Measurements from ENCODE around the gene HUNK. TPM values are rescaled to one million over a fixed set of nuclear protein-coding genes. Genes with fewer than 3 reads are reported as not detected.
A peak's percentile ranks its signal among the peaks of the same experiment; 100 is the strongest.

Gene HUNK
- total RNA-seq, 1 donor from 2014 or later: 44.0 TPM

DNA sequence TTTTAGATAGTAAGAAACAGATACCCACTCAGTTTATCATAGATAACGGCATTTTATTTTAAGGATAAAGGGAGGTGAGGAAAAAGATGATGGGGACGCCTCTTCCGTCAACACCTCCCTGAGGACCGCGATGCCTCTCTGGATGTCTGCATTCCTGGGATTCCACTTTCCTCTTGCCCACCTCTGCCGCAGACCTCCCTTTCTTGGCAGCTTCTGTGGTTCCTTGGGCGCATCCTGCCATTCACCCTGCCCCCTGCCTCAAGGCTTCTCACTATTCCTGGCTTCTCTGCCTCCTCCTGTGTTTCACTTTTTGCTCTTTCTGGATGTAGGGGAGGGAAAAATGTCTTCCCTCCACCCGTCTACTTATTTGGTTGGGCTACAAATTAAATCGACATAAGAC, 19.9 kb downstream of the HUNK start:
- TF ChIP-seq, protein P1, sequence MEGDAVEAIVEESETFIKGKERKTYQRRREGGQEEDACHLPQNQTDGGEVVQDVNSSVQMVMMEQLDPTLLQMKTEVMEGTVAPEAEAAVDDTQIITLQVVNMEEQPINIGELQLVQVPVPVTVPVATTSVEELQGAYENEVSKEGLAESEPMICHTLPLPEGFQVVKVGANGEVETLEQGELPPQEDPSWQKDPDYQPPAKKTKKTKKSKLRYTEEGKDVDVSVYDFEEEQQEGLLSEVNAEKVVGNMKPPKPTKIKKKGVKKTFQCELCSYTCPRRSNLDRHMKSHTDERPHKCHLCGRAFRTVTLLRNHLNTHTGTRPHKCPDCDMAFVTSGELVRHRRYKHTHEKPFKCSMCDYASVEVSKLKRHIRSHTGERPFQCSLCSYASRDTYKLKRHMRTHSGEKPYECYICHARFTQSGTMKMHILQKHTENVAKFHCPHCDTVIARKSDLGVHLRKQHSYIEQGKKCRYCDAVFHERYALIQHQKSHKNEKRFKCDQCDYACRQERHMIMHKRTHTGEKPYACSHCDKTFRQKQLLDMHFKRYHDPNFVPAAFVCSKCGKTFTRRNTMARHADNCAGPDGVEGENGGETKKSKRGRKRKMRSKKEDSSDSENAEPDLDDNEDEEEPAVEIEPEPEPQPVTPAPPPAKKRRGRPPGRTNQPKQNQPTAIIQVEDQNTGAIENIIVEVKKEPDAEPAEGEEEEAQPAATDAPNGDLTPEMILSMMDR (conservative IDR thresholded peaks at IDR 0.05): no peak
- no peaks in the 10 kb centered on the region for H3K27me3 Mint-ChIP-seq
- H3K9me3 Mint-ChIP-seq: no peaks in the 10 kb centered on the region
- DNase-seq (ENCODE audit: extremely low spot score, unreplicated experiment): no peak
- H3K4me1 Mint-ChIP-seq (ENCODE audit: unreplicated experiment): peaks cover 55% of the 10 kb centered on the region
- peaks cover 13% of the 10 kb centered on the region for H3K36me3 Mint-ChIP-seq
- no peak overlapping the region for H3K27ac Mint-ChIP-seq
- no peak overlapping the region for H3K4me3 Mint-ChIP-seq

DNA sequence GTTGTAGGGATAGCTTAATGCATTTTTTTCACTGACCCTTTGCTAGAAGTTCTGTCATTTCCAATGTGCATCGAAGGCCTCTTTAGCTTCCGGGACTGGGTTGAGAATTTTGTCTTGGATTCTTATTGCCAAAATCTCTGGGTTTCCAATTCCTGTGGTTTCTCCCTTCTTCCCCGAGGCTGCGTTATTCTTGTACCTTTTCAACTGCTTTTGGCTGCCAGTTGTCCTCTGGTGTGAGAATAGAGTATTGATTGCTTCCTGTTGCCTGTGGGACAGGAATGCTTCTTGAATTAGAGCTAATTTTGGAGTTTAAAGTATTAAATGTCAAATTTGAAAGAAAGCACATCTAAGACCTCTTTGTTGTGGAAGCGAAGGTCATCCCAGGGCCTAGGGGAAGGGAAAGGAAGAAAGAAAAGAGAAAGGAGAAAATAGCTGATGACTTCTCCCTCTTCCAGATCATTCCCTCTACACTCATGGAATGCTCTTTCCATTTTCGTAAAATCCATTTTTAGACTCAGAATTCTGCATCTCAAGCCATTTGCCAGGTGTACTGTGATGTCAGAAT, 21.1 kb downstream of the HUNK start:
- H3K4me1 Mint-ChIP-seq (ENCODE audit: unreplicated experiment): peaks cover 53% of the 10 kb centered on the region

DNA sequence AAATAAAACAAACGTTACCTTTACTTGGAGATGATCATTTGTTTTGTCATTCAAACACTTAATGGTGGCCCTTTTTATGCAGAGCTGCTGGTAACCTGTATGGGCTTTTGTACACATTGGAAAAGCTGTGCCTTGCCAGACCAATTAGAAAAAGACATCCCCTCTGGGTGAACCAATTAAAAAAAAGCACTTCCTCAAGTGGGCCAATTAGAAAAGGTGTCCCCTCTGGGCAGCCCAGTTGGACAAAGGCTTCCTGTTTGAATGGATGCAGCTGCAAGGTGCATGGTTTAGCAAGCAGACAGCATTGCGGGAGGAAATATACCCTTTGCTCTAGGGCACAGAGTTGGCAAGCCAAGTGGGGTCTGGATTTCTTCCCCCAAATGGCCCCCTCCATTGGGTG, 21.6 kb downstream of the HUNK start:
- TF ChIP-seq, protein P1 (conservative IDR thresholded peaks at IDR 0.05): no peak
- Mint-ChIP-seq H3K4me1 (ENCODE audit: unreplicated experiment) (peaks cover 55% of the 10 kb centered on the region), H3K27me3 (no peaks in the 10 kb centered on the region), H3K36me3 (peaks cover 15% of the 10 kb centered on the region), H3K9me3 (no peaks in the 10 kb centered on the region), H3K27ac (peak overlapping the region; percentile 63), H3K4me3 (peak overlapping the region; percentile 51)
- no peak for DNase-seq (ENCODE audit: extremely low spot score, unreplicated experiment)

More for the DNA sequence above, 21.1 kb downstream of the HUNK start:
- H3K9me3 Mint-ChIP-seq: no peaks in the 10 kb centered on the region
- H3K27me3 Mint-ChIP-seq: no peaks in the 10 kb centered on the region
- peaks cover 15% of the 10 kb centered on the region for H3K36me3 Mint-ChIP-seq
- peak overlapping the region; percentile 51 for H3K4me3 Mint-ChIP-seq
- peak overlapping the region; percentile 63 for H3K27ac Mint-ChIP-seq
- DNase-seq (ENCODE audit: extremely low spot score, unreplicated experiment): no peak
- TF ChIP-seq, protein P1 (conservative IDR thresholded peaks at IDR 0.05): no peak

DNA sequence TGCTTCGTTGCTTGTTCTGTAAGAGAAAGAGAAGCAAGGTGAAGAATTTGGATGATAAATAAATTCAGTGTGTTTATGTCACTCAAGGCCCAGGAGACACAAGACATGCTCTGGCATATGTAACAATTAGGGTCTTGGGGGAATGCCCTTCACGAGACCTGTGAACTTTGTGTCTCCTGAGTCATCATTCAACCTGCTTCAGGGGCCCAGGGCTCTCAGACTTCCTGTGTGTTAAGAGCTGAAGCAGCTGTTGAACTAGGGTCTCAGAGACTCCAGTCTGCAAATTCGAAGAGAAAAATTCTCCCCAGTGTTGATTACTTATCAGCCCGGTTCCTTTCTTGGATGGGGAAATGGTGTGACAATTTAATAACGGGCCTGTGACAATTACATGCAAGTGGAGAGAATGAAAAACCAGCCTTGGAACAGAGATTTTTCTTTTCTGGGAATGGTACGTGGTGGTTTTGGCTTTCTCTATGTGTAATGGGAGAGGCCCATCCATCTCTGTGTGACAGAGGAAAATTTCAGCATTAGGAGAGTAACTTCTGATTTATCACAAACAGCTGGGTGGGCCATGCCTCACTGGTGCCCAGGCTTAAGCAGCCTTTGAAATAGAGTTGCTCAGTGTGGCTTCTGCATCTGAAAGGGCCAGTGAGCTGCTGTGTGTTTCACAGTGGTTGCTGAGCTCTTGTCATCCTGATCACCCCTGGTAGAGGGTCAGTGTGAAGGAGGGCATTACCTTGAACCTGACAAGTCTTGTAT, 22.4 kb downstream of the HUNK start:
- peaks cover 63% of the 10 kb centered on the region for H3K4me1 Mint-ChIP-seq (ENCODE audit: unreplicated experiment)
- peaks cover 15% of the 10 kb centered on the region for H3K36me3 Mint-ChIP-seq
- peak overlapping the region; percentile 57 for H3K4me3 Mint-ChIP-seq
- H3K9me3 Mint-ChIP-seq: peaks cover 4% of the 10 kb centered on the region
- TF ChIP-seq, protein P1 (conservative IDR thresholded peaks at IDR 0.05): no peak
- no peak for DNase-seq (ENCODE audit: extremely low spot score, unreplicated experiment)
- peak overlapping the region; percentile 63 for H3K27ac Mint-ChIP-seq
- H3K27me3 Mint-ChIP-seq: no peaks in the 10 kb centered on the region

DNA sequence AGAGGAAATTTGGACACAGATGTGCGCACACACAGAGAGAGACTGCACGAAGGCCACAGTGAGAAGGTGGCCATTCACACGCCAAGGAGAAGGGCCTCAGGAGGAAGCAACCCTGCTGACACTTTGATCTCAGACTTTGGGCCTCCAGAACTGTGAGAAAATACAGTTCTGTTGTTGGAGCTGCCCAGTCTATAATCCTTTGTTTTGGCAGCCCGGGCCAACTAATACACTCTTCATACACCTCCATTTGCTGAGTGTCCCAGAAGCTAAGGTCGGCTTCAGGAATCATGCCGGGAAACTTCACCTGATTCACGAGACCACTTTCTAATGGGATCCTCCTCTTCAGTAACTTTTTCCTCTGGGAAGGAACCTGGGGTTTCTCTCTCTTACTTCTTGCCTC, 23.2 kb downstream of the HUNK start:
- Mint-ChIP-seq H3K27me3 (no peaks in the 10 kb centered on the region), H3K27ac (peak overlapping the region; percentile 1), H3K36me3 (peaks cover 15% of the 10 kb centered on the region), H3K4me1 (ENCODE audit: unreplicated experiment) (peaks cover 66% of the 10 kb centered on the region), H3K9me3 (peaks cover 5% of the 10 kb centered on the region), H3K4me3 (no peak overlapping the region)
- TF ChIP-seq, protein P1 (conservative IDR thresholded peaks at IDR 0.05): no peak
- DNase-seq (ENCODE audit: extremely low spot score, unreplicated experiment): no peak
